ENCODE data around the gene APP.

APP gene

GRCh38 chr21:26112127-26112742 is 58.3 kb downstream of the APP start:
- POLR2A ChIA-PET, result no interaction called here
- DNase-seq (ENCODE audit: low read depth, low spot score), result no peak
- no peak overlapping the region for H3K4me3 ChIP-seq (ENCODE audit: low read depth, low read length)
- CTCF ChIA-PET, result no interaction called here
- TF ChIP-seq, protein P1, sequence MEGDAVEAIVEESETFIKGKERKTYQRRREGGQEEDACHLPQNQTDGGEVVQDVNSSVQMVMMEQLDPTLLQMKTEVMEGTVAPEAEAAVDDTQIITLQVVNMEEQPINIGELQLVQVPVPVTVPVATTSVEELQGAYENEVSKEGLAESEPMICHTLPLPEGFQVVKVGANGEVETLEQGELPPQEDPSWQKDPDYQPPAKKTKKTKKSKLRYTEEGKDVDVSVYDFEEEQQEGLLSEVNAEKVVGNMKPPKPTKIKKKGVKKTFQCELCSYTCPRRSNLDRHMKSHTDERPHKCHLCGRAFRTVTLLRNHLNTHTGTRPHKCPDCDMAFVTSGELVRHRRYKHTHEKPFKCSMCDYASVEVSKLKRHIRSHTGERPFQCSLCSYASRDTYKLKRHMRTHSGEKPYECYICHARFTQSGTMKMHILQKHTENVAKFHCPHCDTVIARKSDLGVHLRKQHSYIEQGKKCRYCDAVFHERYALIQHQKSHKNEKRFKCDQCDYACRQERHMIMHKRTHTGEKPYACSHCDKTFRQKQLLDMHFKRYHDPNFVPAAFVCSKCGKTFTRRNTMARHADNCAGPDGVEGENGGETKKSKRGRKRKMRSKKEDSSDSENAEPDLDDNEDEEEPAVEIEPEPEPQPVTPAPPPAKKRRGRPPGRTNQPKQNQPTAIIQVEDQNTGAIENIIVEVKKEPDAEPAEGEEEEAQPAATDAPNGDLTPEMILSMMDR (IDR thresholded peaks at IDR 0.05; ENCODE audit: insufficient read depth, low read length, missing control alignments), result no peak

GRCh38 chr21:26110715-26111114 is 59.9 kb downstream of the APP start:
- CTCF ChIA-PET, result no interaction called here
- H3K4me3 ChIP-seq (ENCODE audit: low read depth, low read length), result no peak overlapping the region
- TF ChIP-seq, protein P1 (IDR thresholded peaks at IDR 0.05; ENCODE audit: insufficient read depth, low read length, missing control alignments), result no peak
- no peak for DNase-seq (ENCODE audit: low read depth, low spot score)
- POLR2A ChIA-PET, result no interaction called here

DNA sequence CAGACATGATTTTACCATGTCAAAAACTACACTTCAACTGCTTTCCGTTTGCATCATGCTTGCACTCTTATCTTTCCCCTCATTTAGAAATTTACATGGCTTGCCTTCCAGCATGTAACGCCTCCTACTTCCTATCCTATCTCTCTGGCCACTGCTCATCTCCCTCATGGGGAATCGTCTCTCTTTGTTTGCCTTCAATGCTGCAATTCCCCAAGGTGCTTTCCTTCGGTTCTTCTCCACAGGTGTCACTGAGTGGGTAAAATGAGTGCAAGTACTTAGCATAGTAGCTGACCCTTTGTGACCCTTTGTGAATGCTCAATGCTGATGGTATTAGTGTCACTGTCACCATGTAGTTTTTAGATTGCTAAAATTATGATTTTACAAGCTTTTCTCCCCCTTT is 63.1 kb downstream of the APP start:
- DNase-seq (ENCODE audit: low read depth, low spot score), result no peak
- TF ChIP-seq, protein P1 (IDR thresholded peaks at IDR 0.05; ENCODE audit: insufficient read depth, low read length, missing control alignments), result no peak
- ChIA-PET POLR2A (no interaction called here), CTCF (no interaction called here)
- no peak overlapping the region for H3K4me3 ChIP-seq (ENCODE audit: low read depth, low read length)

- no peak for DNase-seq (ENCODE audit: low read depth, low spot score)
- CTCF ChIA-PET, result interaction anchor here (1.0 kb wide), 1 partner anchor 10 kb away, joined by 3 read pairs; no protein-coding TSS in a partner anchor
- TF ChIP-seq, protein P1 (IDR thresholded peaks at IDR 0.05; ENCODE audit: insufficient read depth, low read length, missing control alignments), result no peak
- no peak overlapping the region for H3K4me3 ChIP-seq (ENCODE audit: low read depth, low read length)
- POLR2A ChIA-PET, result no interaction called here
These were observed 64.0 kb downstream of the APP start for GRCh38 chr21:26106562-26106961.

DNA sequence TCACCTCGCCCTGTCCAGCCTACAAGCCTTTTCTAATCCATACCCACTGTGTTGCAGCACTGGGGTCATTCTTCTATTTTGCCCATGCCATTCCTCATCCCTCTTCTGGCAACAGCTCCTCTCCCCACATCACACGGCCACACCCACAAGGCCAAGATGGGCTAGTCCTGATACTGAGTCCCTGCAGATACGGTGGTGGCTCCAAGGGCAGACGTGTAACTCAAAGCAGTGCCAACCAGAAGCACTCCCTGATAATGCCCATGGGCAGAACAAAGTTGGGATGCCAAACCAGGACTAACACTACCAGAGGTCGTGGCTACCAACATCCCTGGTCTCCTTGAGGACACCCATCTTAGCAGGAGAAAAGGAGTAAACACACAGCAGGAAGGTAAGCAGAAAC is 64.8 kb downstream of the APP start:
- TF ChIP-seq, protein P1 (IDR thresholded peaks at IDR 0.05; ENCODE audit: insufficient read depth, low read length, missing control alignments), result no peak
- no peak overlapping the region for H3K4me3 ChIP-seq (ENCODE audit: low read depth, low read length)
- CTCF ChIA-PET, result interaction anchor here (1.0 kb wide), 1 partner anchor 11 kb away, joined by 3 read pairs; no protein-coding TSS in a partner anchor
- POLR2A ChIA-PET, result no interaction called here
- DNase-seq (ENCODE audit: low read depth, low spot score), result no peak

GRCh38 chr21:26100573-26100972 is 70.0 kb downstream of the APP start:
- no peak for DNase-seq (ENCODE audit: low read depth, low spot score)
- ChIA-PET POLR2A (no interaction called here), CTCF (no interaction called here)
- no peak overlapping the region for H3K4me3 ChIP-seq (ENCODE audit: low read depth, low read length)
- TF ChIP-seq, protein P1 (IDR thresholded peaks at IDR 0.05; ENCODE audit: insufficient read depth, low read length, missing control alignments), result no peak
